T1000 (cell line): ENCODE measurements around the gene TMC3.
"Not testable (repeated sequence)": the region's sequence is repeated elsewhere in the genome, so short reads cannot be mapped to it uniquely, and the experiment has no call there.

Source experiments
- DNase-seq: peaks from one replicate; lab custom pipeline; 2025; ENCODE audit warnings: mixed read lengths; lab: John Stamatoyannopoulos, UW

The TMC3 gene

DNA sequence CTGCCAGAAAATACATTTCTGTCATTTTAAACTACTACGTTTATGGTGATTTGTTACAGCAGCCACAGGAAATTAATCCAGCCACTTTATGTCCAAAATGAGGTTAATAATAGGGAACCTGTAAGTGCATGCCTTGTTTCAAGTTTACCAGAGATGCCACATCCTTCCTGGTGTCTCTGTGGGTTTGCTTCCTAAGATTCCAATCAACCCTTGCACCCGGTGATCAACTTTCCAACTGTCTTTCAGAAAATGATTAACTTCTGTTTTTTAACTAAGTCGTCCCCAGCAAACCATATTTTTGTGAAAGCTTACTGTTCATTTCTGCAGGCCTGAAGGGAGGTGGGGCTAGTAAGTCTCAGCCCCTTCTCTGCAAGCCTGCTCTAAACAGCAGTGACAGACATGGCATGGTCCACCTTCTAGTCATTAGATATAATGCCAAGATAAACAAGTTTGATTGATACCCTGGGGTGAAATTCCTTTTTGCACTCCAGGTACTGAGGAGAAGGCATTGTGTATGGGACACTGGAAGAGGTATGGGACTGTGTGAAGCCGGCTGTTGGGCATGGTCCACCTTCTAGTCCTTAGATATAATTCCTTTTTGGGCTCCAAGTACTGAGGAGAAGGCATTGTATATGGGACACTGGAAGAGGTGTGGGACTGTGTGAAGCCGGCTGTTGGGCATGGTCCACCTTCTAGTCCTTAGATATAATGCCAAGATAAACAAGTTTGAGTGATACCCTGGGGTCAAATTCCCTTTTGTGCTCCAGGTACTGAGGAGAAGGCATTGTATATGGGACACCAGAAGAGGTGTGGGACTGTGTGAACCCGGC lies 11.1 kb upstream of the TMC3 start:
- DNase-seq = no peak

DNA sequence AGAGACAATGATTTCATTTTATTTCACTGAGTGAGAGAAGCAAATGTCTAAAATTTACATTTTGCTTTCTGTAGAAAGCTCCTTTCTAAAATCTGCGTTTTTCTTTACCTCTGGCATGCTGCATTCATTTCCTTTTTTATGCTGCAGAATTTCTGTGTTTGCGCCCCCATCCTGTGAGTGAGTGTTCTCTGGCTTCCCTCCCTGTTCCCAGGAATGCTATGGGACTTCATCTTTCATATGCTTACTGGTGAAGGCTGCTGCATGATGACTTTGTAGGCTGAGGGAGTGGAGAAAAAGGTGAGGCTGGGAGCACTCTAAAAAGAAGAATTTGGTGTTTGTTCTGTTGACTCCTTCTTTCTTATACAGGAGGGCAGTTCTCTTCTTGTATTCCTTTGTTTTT lies 7.7 kb upstream of the TMC3 start:
- no peak for DNase-seq

DNA sequence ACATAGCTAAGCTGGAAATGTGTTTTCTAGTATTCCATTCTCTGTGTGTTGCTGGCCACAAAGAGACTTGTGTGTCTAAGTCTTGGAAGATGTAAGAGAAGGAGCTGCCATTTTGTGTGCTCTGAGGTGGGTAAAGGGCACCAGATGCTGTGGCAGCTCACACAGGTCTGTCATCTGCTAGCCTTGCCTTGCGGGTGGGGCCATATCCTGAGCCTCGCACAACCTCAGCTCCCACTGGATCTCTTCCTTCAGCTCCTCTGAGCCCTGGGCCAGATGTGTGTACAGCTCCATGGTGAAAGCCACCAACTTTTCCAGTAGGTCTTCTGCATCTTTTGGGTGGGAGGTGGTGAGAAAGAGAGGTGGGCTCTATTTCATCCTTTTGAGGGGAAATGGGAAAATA lies 6.7 kb upstream of the TMC3 start:
- DNase-seq = no peak

DNA sequence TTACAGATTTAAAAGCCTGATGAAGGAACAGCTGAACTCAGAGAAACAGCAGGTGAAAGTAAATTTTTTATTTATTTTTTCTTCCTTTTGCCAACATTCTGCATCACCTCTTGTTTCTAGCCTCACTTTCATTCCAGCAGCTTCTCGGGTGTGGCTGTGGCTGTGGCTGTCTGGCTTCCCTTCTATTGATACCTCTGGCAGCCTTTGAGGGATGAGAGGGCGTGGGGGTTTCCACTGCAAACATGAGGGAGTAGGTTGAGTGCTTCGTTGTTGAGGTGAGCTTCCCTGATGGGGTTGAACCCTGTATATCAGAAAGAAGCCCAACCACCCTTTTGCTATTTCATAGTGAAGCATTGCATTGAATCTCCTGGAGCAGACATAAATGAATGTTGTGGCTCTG lies 6.2 kb upstream of the TMC3 start:
- DNase-seq = no peak

DNA sequence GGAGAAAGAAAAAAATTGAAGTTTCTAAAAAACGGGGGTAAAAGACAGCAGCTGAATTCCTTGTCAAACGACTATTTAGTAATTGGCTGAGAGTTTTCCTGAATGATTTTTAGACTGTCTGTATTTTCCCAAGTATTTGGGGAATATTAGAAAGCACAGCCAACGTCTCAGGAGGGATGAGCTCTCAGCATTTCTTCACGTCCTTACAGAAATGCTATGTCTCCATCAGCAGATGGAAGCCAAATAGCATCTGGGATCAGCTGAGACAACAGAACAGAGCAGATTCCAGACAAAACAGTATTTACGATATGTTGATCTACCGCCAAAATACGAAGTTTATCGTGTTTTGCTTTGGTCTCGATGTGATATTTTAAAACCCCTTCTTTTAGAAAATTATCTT lies 5.3 kb upstream of the TMC3 start:
- no peak for DNase-seq

DNA sequence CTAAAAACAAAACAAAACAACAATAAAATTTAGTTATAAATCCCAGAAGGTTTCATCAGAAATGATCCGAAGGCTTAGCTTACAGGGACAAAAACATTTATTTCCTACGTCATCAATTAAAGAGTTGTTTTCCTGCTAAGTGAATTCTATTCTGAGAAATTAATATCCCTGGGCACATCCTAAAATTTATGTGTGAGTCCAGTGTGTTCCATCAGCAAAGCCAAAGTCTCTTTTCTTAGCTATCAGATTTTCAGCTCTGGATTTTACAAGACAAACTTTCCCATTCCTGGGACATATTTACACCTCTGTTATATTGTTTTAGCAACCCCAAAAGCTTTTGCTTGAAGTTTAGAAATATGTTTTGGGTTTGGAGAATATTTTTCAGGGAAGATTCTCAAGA lies 4.4 kb upstream of the TMC3 start:
- no peak for DNase-seq

DNA sequence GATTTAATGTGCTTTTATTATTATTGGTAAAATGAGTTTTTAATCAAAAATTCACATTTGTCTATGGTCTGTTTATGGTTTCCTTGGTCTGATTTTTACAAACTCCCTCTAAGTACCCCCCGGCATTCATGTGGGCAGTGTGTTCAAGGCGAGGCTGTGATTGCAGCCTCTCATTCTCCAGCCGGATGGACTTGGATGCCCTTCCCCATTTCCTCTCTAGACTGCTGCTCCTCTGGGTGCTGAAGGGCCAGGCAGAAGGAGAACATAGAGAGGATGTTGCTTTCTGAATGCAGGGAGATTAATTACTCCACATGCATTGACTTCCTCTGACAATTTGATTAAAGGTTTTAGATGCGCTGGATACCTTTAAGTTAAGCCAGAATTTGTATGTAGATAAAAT lies 3.9 kb upstream of the TMC3 start:
- DNase-seq = no peak

DNA sequence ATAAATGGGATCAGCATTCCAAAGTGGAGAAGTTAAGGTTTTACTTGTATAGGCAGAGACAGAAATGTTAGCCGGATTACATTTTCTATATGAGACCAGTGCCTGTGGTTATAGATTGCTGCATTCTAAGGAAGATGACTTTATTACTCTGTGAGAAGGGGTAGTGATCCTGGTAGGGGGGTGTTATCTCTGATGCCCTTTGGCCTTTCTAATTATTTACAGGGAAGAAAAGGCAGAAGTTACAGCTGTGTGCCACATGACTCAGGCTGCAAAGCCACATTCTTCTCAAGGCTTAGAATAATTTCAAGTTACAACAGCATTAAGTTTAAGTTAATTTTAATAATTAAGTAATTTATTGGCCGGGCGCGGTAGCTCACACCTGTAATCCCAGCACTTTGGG lies 2.2 kb upstream of the TMC3 start:
- no peak for DNase-seq

DNA sequence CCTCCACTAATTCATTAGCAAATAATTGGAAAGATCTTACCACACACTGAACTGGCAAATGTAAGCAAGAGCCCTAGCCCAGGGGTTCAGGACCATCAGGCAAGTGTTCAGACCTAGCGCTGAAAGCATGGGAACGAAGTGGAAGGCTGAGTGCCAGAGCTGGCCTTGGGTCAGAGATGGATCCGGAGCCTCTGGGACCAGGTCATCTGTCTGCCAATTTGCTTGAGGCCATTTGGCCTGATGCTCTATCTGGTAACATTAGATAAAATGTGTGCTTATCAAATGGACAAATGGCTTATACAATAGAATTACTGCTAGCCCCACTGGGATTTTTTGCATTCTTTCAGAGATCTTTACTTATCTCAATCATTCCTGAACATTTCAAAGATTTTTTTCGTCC lies 1.4 kb upstream of the TMC3 start:
- DNase-seq = no peak

DNA sequence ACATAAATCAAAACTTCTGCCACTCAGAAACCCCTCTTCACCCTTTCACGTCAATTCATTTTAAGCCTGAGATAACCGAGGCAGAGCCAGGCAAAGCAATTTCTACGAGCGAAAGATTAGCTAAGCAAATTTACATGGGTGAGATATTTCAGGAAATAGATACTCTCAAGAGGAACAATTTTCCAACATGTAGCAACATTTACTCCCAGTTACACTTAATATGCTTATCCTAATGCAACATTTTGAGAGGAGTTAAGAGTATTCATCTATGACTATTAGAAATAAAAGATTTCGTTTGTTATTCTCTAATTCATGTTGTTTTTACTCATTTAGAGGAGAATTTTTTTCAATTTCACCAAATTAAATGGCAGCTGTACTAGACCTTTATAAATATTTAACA lies 837 bp downstream of the TMC3 start:
- DNase-seq = no peak

DNA sequence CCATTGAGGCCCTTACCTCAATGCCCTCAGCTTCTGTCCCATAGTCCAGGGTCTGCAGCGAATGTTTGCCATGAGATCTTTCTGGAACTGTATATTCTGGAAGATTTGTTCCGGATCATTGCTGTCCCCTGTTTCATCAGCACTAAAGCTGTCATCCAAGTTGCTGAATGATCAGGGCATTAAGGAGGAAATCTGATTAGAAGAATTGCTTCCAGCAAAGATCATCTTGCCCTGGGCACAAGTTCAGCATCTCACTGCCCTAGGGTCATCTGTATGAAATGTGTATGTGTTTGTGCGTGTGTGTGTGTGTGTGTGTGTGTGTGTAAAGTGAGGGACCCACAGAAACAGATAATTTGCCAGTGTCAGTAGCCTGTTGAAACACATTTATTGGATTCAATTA lies 1.4 kb downstream of the TMC3 start:
- no peak for DNase-seq

DNA sequence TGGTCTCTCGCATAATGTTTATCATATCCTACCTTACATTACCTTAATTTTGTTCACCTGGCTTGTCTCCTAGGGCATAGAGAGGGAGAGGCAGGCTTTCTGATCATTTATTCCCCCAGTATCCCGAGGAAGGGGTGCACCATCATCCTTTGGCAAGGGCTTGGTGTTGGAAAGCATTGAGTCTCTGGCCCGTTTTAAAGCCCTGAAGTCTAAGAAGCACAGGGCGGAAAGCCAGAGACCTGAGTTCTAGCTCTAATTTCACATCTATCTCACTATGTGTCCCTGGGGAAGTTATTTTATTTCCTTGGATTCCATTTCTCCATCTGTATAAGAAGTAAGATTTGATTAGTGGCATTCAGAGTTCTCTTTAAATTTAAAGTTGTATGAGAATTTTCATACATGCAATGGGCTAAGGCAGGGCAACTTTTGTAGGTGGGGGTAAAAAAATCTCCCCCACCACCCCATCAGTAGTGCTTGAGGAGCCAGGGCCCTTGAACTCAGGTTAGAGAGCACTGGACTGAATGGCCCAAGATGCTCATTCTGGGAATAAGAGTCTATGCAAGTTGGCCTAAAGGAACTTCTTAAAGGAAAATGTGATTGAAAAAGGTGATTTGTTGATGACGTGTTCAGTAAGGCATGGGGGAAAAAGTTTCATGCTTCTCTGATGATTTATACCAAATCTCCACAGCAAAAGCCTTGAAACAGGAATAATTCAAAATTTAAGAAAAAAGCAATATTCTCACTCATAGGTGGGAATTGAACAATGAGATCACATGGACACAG lies 10.1 kb downstream of the TMC3 start:
- no peak for DNase-seq

DNA sequence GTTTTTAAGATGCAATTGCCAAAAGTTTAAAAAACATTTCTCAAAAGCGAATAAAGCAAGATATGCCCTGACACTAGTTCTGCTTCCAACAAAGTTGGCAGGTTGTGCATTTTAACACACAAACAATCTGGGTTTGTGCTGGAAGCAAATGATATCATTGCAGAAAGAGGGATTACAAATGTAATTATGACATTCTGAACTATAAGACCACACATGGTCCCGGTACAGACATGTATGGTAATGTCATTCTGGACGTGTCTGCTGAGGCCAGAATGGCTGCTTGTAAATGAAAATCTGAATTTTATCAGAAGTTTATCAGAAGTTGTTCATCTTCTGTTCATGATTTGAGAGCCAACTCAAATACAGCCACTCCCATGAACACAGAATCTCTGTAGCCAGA lies 10.7 kb downstream of the TMC3 start:
- no peak for DNase-seq

DNA sequence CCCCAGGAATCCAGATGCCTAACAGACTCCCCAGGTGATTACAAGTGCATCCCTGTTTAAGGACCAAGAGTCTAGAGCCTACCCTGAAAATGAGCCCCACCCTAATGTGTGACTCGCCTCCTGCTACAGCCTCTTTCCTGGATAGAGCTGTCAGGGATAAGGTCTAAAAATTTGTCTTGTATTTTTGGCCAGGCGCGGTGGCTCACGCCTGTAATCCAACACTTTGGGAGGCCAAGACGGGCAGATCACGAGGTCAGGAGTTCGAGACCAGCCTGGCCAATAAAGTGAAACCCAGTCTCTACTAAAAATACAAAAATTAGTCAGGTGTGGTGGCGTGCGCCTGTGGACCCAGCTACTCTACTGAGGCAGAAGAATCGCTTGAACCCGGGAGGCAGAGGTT lies 11.2 kb downstream of the TMC3 start:
- no peak for DNase-seq

DNA sequence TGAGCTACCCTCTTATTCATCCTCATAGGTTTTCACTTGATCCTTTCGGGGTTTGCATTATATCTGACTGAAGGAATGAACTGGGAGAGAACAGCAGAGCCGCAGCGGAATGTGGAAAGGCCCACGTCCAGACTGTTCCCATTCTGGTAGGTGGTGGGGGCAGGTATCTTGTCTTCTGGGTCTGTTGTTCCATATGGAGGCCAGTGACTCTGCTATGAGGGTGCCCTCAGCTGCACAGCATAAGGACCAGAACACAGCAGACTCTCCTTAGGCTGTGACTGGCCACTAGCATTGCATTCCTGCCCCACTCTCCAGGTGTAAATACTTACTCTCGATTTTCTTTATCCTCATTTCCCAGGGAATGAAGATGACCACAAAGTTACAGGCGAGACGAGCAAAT lies 12.1 kb downstream of the TMC3 start:
- DNase-seq = no peak

DNA sequence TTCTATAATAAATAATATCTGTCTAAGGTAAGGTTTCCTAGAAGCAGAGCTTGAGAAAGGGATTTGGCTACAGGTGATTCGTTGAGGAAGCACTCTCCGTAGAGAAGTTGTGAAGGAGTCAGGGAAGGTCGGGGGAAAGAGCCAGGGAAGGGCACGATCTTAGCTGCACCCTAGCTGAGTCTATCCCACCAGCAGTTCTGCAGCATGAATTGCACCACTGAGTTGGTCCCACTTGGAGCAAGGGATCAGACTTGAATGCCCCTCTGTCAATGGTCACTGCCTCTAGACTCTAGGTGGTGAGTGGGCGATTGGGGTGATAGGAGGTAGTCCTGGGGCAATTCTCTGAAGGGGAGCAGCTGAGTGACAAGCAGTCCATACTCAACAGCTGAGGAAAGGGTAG lies 13.5 kb downstream of the TMC3 start:
- DNase-seq = no peak

DNA sequence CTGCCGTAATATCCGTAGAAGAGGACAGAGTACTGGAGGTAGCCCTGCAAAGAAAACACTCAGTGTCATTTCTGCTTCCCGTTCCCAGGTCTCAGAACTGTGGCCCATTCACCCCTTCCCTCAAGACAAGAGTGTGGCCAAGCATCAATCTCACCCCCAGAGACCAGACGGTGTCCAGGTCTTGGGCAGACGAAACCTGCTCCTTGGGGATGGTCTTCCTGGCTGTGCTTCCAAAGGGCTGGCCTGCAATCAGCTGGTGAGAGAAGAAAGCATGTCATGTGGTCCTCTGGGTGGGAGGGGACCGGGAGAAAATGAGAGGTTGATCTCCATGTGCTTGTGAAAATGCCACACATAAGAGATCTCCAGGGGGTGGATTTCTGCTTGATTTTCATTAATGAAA lies 15.8 kb downstream of the TMC3 start:
- no peak for DNase-seq

DNA sequence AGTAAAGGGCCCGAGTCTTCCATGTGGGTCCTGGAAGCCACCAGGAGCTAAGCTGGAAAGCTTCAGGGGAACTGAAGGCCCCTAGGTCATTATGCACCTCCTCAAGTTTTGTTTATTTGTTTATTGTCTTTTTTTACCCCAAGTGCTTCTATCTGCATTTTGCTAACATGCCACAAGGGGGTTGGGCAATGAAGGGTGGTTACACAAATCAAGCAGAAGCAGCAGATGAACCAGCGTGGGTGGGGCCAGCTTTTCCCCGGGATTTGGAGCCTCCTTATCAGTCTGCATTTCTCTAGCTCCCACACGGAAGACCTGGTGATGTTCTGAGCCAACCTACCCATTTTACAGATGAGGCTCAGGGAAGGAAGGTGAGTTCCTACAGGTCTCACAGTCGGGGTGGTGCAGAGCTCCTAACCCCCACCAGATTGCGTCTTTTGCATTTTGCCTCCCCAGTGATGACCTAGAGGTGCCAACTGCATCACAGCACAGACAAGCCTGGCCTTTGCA lies 16.8 kb downstream of the TMC3 start:
- no peak for DNase-seq

DNA sequence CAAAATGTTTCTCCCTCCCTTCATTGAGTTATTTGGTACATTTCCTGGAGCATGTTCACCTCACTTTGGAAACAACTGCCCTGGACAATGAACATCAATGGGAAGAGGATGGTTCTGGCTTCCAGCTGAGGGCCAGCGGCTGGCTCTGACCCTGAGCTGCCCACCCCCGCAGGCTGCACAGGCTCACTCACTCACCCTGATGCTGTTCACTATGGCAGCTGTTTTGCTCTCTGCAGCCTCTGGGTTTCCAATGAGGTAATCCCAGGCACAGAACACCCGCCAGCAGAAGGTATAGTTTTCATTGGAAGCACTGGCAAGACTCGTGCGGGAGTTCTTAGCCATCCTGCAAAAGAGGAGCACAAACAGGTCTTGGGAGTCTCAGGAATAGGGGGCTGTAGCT lies 17.8 kb downstream of the TMC3 start:
- no peak for DNase-seq

DNA sequence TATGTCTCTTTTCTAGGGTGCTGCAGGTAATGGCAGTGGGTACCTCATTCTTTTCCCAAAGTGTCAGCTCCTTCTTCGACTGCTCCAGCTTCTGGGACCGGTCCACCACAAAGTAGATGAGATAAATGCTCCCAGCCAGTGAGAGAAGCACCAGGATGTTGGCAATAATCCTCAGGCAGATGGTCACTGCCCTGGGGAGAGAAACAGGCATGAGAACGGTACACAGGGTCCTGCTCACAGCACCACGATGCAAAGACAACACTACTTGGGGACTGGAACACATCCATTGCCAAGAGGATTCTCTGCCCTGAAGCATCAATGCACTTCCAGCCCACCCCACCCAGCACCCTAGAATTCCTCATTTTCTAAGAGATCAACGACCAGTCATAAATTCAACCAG lies 22.4 kb downstream of the TMC3 start:
- DNase-seq = no peak

DNA sequence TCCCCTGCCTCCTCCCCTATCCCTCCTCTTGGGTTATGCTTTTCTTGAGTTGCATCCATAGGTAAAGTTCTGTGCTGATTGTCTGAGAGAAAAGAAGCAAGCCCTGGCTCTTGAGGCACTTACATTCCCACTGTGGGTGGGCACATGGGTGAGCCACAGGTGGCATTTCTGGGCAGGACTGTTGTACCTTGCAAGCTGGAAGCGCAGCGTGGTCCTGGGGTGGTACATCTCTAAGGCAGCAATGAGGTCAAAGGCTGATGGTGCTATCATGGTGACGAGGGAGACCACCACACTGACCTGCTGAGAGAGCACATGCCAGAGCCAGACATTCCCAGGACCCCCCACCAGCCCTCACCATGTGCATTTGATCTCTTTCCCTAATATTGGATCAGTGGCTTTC lies 24.7 kb downstream of the TMC3 start:
- DNase-seq = no peak

DNA sequence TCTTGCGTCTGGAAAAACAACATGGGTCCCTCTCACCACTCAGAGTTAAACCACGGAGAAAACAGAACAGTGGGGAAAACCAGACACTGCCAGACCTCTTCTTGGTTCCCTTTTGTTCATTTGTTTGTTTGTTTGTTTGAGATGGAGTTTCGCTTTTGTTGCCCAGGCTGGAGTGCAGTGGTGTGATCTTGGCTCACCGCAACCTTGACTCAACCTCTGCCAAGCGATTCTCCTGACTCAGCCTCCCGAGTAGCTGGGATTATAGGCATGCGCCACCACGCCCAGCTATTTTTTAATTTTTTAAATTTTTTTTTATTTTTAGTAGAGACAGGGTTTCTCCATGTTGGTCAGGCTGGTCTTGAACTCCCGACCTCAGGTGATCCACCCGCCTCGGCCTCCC lies 25.3 kb downstream of the TMC3 start:
- not testable (repeated sequence) for DNase-seq

DNA sequence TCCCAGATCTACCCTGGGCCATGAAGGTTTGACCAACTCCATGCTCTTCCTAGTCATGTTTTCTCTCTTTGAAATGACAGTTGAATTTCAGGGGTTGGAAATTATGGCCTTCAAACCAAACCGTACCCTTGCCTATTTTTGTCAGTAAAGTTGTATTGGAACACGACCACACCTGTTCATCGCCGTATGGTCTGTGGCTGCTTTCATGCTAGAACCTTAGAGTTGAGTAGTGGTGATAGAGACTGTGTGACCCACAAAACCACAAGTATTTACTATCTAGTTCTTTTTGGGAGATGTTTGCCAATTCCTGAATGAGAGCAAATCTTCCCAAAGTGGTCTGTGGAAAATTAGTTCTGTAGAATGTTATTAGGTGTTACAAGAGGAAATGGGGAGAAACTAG lies 26.1 kb downstream of the TMC3 start:
- DNase-seq = no peak

DNA sequence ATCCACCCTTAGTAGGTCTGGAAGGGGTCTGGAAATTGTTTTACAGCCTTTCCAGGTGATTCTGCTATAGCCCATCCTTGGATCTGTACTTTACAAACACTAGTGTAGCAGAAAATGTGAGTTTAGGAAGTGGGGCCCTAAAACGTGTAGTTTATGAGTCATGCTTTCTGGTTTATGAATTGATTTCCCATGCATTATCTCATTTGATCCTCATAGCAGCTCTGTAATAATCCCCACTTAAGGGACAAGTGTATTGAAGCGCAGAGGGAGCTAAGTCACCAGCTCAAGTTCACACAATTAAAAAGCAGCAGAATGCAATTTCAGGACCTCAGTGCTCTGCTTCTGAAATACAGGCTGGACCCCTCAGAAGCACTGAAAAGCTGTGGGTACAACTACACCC lies 27.4 kb downstream of the TMC3 start:
- no peak for DNase-seq
